ENCODE results near the gene GRAP. TPM values are rescaled to one million over a fixed set of nuclear protein-coding genes. Genes with fewer than 3 reads are reported as not detected.

GRAP gene
- total RNA-seq, 2 donors from 2014 or later, result 1.6 to 3.2 TPM

DNA sequence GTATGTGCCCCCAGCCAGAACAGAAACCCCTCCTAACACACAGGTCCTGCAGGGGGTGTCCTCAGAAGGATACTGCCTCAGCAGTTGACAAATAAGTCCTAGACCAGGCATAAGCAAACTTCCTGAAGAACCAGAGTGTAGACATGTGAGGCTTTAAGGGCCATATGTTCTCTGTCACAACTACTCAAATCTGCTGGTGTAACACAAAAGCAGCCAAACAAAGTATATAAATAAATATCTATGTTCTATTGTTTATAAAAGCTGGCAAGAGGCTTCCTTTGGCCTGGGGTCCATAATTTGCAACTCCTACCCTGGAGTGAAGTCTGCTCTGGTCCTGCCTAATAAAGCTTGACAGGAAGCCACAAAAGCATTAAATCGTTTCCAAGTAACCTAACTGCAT is 52.1 kb downstream of the GRAP start:
- H3K9me3 ChIP-seq, result peaks cover 9% of the 10 kb centered on the region
- no peaks in the 10 kb centered on the region for H3K4me1 ChIP-seq (ENCODE audit: control insufficient read depth in 1 of 2, low read depth in 2 of 2)
- no peak for TF ChIP-seq CTCF (IDR thresholded peaks at IDR 0.05)
- H3K27me3 ChIP-seq (replicated peaks; ENCODE audit: insufficient read depth), result no peaks in the 10 kb centered on the region
- DNase-seq (ENCODE audit: low spot score) (no peak), ATAC-seq (ENCODE audit: insufficient number of reproducible peaks, low FRiP score, low read depth) (no peak)
- H3K27ac ChIP-seq, result no peak overlapping the region
- H3K36me3 ChIP-seq, result no peaks in the 10 kb centered on the region
- no peak overlapping the region for H3K4me3 ChIP-seq

GRCh38 chr17:18993905-18994526 is 52.7 kb downstream of the GRAP start:
- ATAC-seq (ENCODE audit: insufficient number of reproducible peaks, low FRiP score, low read depth) (no peak), DNase-seq (ENCODE audit: low spot score) (no peak)
- TF ChIP-seq CTCF (IDR thresholded peaks at IDR 0.05), result no peak
- no peak overlapping the region for H3K4me3 ChIP-seq
- H3K9me3 ChIP-seq, result peaks cover 9% of the 10 kb centered on the region
- H3K27me3 ChIP-seq (replicated peaks; ENCODE audit: insufficient read depth), result no peaks in the 10 kb centered on the region
- H3K36me3 ChIP-seq, result no peaks in the 10 kb centered on the region
- H3K27ac ChIP-seq, result no peak overlapping the region
- no peaks in the 10 kb centered on the region for H3K4me1 ChIP-seq (ENCODE audit: control insufficient read depth in 1 of 2, low read depth in 2 of 2)

GRCh38 chr17:18992454-18993130 is 54.2 kb downstream of the GRAP start:
- ATAC-seq (ENCODE audit: insufficient number of reproducible peaks, low FRiP score, low read depth), result no peak
- H3K27ac ChIP-seq, result no peak overlapping the region
- no peaks in the 10 kb centered on the region for H3K27me3 ChIP-seq (replicated peaks; ENCODE audit: insufficient read depth)
- no peak for DNase-seq (ENCODE audit: low spot score)
- H3K9me3 ChIP-seq, result peaks cover 9% of the 10 kb centered on the region
- no peaks in the 10 kb centered on the region for H3K4me1 ChIP-seq (ENCODE audit: control insufficient read depth in 1 of 2, low read depth in 2 of 2)
- TF ChIP-seq CTCF (IDR thresholded peaks at IDR 0.05), result no peak
- H3K4me3 ChIP-seq, result no peak overlapping the region
- H3K36me3 ChIP-seq, result peaks cover 8% of the 10 kb centered on the region

DNA sequence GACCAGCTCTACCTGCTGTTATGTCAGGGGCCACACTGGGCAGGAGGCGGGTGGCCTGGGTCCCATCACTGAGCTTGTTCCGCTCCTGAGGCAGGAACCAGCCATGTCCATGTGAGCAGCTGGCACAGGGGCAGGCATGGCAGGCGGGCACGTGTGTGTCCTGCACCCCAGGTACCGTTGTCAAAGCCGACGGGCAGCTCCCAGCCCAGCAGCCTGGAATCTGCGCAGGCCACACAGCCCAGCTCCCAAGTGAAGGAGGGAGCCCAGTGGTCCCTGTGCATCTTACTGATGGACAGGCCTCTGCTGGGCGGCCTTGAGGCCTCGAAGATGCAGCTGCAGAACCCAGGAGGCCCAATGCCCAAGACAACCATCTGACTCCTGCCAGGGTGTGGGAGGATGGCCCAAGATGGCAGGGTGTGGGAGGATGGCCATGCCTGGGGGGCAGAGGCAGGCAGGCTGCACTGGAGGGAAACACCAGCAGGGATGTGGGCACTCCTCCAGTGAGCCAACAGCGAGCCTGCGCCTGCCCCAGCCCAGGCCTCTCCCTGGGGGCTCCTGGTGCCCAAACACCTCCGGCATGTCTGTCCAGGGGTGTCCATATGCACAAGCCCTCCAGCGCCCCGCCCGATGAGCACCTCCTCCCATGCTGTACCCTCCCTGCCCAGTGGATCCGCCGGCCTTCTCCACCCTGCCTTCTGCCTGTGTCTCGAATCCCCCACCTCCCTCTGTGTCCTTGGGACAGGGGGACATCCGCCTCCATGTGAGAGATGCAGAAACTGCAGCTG is 55.0 kb downstream of the GRAP start:
- Histone ChIP-seq H3K36me3 (peaks cover 16% of the 10 kb centered on the region), H3K4me3 (no peak overlapping the region), H3K4me1 (ENCODE audit: control insufficient read depth in 1 of 2, low read depth in 2 of 2) (no peaks in the 10 kb centered on the region), H3K27ac (no peak overlapping the region), H3K9me3 (peaks cover 9% of the 10 kb centered on the region), H3K27me3 (replicated peaks; ENCODE audit: insufficient read depth) (no peaks in the 10 kb centered on the region)
- no peak for DNase-seq (ENCODE audit: low spot score)
- TF ChIP-seq CTCF (IDR thresholded peaks at IDR 0.05), result no peak
- no peak for ATAC-seq (ENCODE audit: insufficient number of reproducible peaks, low FRiP score, low read depth)

DNA sequence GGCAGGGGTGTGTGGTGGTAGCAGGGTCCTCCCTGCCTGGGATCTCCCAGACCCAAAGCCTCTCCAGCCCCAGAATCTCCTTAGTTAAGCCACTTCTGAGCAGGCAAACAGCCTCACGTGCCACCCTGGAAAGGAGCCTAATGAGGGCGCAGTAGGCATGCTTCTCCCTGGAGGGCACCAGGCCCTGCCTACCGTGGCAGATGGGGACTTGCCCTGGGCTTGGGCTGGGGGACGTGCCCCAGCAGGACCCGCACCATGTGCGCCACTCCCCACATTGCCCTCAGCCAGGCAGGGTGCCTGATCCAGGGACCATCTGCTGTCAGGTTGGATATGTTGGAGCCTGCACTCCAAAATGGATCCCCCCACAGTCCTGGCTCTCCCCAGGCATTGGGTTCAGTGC is 56.4 kb downstream of the GRAP start:
- Histone ChIP-seq H3K27ac (no peak overlapping the region), H3K9me3 (peaks cover under 1% of the 10 kb centered on the region), H3K4me1 (ENCODE audit: control insufficient read depth in 1 of 2, low read depth in 2 of 2) (no peaks in the 10 kb centered on the region), H3K36me3 (peaks cover 18% of the 10 kb centered on the region), H3K27me3 (replicated peaks; ENCODE audit: insufficient read depth) (no peaks in the 10 kb centered on the region), H3K4me3 (no peak overlapping the region)
- no peak for DNase-seq (ENCODE audit: low spot score)
- ATAC-seq (ENCODE audit: insufficient number of reproducible peaks, low FRiP score, low read depth), result no peak
- no peak for TF ChIP-seq CTCF (IDR thresholded peaks at IDR 0.05)

Measured in thoracic aorta (tissue), 2 donors.